ENCODE results near the gene B4GALT3.
"Not testable (repeated sequence)": the region's sequence is repeated elsewhere in the genome, so short reads cannot be mapped to it uniquely, and the experiment has no call there.

Gene B4GALT3

GRCh38 chr1:161177112-161177935 lies at the start of gene B4GALT3:
Gene B4GALT3, minus strand, starts transcription at chr1:161177507. Its CDS starts 1,447 bp downstream, at chr1:161176060.
- DNase-seq, result peak; percentile 71

- DNase-seq, result no peak
Observed at GRCh38 chr1:161226759-161227158, 49.5 kb upstream of the B4GALT3 start.

GRCh38 chr1:161226320-161226711 lies 49.0 kb upstream of the B4GALT3 start:
- no peak for DNase-seq

GRCh38 chr1:161225534-161226319 lies 48.4 kb upstream of the B4GALT3 start, which contains the start of gene TOMM40L:
Gene TOMM40L, plus strand, starts transcription at chr1:161226060. Its CDS starts 430 bp downstream, at chr1:161226490.
- peak; percentile 93 for DNase-seq

- DNase-seq, result no peak
Observed at GRCh38 chr1:161225178-161225533, 47.8 kb upstream of the B4GALT3 start.

GRCh38 chr1:161224695-161225087 lies 47.4 kb upstream of the B4GALT3 start:
- not testable (repeated sequence) for DNase-seq

- DNase-seq, result no peak
Observed at GRCh38 chr1:161223805-161224694, 46.7 kb upstream of the B4GALT3 start.

- no peak for DNase-seq
Observed at GRCh38 chr1:161222175-161223019, 45.1 kb upstream of the B4GALT3 start.

- DNase-seq, result no peak
Observed at GRCh38 chr1:161220002-161220401, 42.7 kb upstream of the B4GALT3 start.

GRCh38 chr1:161219078-161219892 lies 42.0 kb upstream of the B4GALT3 start:
- DNase-seq, result no peak

- DNase-seq, result no peak
Observed at GRCh38 chr1:161218301-161219077, 41.2 kb upstream of the B4GALT3 start.

GRCh38 chr1:161217831-161218230 lies 40.5 kb upstream of the B4GALT3 start:
- no peak for DNase-seq

- DNase-seq, result no peak
Observed at GRCh38 chr1:161216945-161217712, 39.8 kb upstream of the B4GALT3 start.

GRCh38 chr1:161215076-161215475 lies 37.8 kb upstream of the B4GALT3 start, which contains the start of gene FCER1G:
Gene FCER1G, plus strand, starts transcription at chr1:161215295. Its CDS starts 27 bp downstream, at chr1:161215322.
- DNase-seq, result no peak

- DNase-seq, result no peak
Observed at GRCh38 chr1:161214369-161214768, 37.1 kb upstream of the B4GALT3 start.

- DNase-seq, result peak; percentile 64
Observed at GRCh38 chr1:161209790-161210409, 32.6 kb upstream of the B4GALT3 start.

- DNase-seq, result no peak
Observed at GRCh38 chr1:161207173-161207572, 29.9 kb upstream of the B4GALT3 start.

- DNase-seq, result no peak
Observed at GRCh38 chr1:161206411-161207140, 29.3 kb upstream of the B4GALT3 start.
